Activated T-helper 1 cell treated with Interleukin-2 at 50 U/mL for 16 hours (primary cell): ENCODE data around the gene MOCS3.
"Not testable (repeated sequence)": the region's sequence is repeated elsewhere in the genome, so short reads cannot be mapped to it uniquely, and the experiment has no call there.

ENCODE experiments used
- DNase-seq: peaks from one replicate; pipeline ENCODE4 v3.0.0-alpha.2; 2020; ENCODE audit warnings: low read depth

The MOCS3 gene

DNA sequence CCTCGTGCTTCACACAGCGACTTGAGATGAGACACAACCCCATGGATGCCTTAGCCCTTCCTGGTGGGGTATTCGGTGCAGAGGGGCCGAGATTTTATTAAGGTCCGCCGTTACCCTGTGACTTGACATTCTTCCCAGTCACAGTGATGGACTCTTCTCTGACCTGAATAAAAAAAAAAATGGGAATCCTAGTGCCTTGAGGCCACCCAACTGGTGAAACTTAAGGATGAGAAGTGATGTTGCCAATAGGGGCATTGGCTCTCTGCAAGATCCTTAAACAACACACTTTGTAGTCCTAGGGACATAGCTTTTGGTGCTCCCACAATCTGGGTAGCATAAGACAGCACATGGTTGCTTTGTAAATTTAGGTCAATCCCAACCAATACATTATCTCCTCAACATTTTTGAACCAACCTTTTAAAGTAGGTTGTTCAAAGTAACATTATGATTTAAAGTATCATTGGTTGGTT is 26.6 kb upstream of the MOCS3 start:
- DNase-seq, result no peak

- no peak for DNase-seq
Measured at GRCh38 chr20:50932691-50933280, 25.8 kb upstream of the MOCS3 start.

DNA sequence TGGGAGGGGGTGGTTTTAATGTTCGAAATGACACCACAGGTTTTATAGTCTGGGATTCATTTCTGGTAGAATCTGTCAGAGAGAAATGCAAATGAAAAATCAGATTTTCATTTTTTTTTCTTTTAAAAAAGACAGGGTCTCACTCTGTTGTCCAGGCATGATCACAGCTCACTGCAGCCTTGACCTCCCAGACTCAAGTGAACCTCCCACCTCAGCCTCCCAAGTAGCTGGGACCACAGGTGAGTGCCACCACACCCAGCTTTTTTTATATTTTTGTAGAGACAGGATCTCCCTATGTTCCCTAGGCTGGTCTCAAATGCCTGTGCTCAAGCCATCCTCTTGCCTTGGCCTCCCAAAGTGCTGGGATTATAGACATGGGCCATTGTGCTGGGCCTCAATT is 25.0 kb upstream of the MOCS3 start:
- DNase-seq, result no peak

- DNase-seq, result no peak
Measured at GRCh38 chr20:50943069-50943468, 15.5 kb upstream of the MOCS3 start.

GRCh38 chr20:50948132-50948785 is 10.4 kb upstream of the MOCS3 start:
- no peak for DNase-seq

GRCh38 chr20:50953196-50953595 is 5.4 kb upstream of the MOCS3 start:
- DNase-seq, result no peak

GRCh38 chr20:50953821-50954220 is 4.8 kb upstream of the MOCS3 start:
- no peak for DNase-seq

GRCh38 chr20:50957276-50957675 is 1.3 kb upstream of the MOCS3 start:
- DNase-seq, result no peak

- peak; percentile 76 for DNase-seq
Measured at GRCh38 chr20:50957798-50958614, 612 bp upstream of the MOCS3 start, which contains the start of gene DPM1. Gene DPM1 (minus strand): TSS chr20:50958532. CDS start chr20:50958523, 9 bp downstream.

- no peak for DNase-seq
Measured at GRCh38 chr20:50959543-50960126, 1.0 kb downstream of the MOCS3 start.

DNA sequence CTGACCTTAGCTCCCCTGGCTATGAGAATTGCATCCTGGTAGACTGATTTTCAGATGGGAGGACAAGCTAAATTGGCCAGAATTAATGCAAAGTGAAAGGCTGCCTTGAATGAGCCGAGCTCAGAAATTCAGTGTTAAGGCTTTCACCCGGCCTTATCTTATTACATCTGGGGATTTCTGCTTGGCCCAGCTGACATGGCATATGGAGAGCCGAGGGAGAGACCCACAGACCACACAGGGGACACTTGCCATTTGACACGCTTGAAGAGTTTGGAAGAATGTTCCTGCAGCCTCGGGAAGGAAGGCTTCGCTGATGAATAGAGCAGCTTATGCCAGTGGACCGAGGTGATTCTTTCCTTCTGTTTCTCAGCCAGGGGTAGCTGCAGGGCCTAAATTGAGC is 9.0 kb downstream of the MOCS3 start:
- DNase-seq, result no peak

- no peak for DNase-seq
Measured at GRCh38 chr20:50968289-50968688, 9.7 kb downstream of the MOCS3 start.

DNA sequence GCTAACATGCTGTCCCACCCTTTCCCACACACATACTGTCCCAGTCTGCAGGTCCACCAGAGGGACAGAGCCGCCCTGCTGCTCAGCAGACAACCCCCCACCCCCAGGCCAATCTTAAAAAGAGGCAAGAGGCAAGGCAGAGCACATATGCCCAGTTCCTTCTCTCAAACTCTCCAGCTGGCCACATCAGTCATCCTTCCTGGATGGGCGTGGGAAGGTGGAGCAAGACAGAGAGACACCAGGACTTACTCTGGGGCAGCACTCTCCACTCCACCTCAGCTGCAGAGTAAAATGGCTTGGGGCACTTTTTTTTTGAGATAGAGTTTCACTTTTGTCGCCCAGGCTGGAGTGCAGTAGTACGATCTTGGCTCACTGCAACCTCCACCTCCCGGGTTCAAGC is 10.8 kb downstream of the MOCS3 start:
- DNase-seq, result no peak

- no peak for DNase-seq
Measured at GRCh38 chr20:50969912-50970311, 11.3 kb downstream of the MOCS3 start.

DNA sequence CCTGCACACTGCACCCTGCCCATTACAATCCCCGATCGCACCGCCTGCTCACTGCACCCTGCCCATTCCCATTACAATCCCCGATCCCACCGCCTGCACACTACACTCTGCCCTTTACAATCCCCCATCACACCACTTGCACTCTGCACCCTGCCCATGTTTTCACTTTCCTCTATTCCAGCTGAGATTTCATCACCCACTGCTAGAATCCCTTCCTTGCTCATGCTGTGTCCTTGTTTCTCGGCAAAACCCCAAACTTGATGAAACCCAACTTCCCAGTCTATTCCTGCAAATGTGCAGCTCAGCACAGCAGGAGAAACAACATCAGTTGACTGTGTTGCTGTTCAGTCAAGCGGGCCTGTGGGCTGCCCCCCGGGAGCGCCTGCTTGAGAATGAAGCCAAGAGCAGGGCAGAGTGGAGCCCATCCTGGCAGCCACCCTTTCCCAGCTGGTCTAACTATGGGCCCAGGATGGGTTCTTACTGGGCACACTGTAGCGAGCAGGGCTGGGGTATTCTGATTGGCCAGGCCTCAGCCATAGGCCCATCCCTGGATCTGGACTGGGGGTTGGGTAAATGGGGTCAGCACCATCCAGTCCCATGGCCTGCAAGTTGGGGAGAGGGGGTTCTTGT is 17.2 kb downstream of the MOCS3 start:
- DNase-seq, result no peak

GRCh38 chr20:50977066-50978021 is 18.7 kb downstream of the MOCS3 start:
- no peak for DNase-seq

DNA sequence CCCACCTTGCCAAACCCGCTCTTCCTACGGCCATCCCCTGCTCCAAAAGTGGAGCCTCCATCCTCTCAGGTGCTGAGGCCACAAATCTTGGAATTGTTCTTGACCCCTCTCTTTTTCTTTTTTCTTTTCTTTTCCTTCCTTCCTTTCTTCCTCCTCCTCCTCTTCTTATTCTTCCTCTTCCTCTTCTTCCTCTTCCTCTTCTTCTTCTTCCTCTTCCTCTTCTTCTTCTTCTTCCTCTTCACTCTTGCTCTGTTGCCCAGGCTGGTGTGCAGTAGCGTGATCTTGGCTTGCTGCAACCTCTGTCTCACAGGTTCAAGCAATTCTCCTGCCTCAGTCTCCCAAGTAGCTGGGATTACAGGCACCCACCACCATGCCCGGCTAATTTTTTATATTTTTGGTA is 19.9 kb downstream of the MOCS3 start:
- DNase-seq, result not testable (repeated sequence)

DNA sequence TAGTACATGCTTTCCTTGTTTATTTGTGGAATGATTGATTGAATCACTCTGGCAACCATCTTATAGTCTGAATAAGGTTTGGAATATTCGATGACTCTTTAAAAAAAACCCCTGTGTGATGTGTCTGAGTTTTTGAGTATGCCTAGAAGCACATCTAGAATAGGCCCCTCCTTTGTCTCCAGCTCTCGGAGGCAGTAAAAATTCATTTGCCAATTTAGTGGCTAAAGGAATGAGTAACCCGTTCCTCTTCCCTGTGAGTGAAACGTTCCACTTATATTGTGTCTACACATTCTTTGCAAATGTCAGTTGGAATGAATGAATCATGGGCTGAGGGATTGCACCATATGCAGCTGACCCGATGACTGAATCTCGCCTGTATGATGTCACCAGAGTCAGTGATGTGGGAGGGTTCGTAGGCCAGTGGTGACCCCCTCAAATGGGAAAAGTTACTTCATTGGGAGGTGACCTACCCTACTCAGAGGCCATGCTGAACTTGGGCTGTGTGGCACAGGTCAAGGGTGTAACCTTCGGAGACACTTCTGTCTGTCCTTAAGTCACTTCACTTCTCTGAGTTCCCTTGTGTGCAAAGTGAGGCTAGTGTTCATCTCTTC is 21.6 kb downstream of the MOCS3 start:
- no peak for DNase-seq

- DNase-seq, result peak; percentile 9
Measured at GRCh38 chr20:50980851-50981713, 22.5 kb downstream of the MOCS3 start.

GRCh38 chr20:50981714-50982048 is 23.1 kb downstream of the MOCS3 start:
- DNase-seq, result no peak
